Spleen (tissue), 7 donors: ENCODE results near the gene SHC2.

Experiments used
- POLR2A ChIP-seq, 3 donors: fragments of 450-650 bp; IDR thresholded peaks; one replicate each; pipeline ENCODE4 v1.5.1; 2017; ENCODE audit warnings: antibody characterized with exemption in 3 of 3, mild to moderate bottlenecking in 1 of 3
- TF ChIP-seq, protein P1 (sequence below), 11 experiments: fragments of 200-600 bp in 7 of 11; fragments of 450-650 bp in 4 of 11; sonication (generic) in 4 of 11; IDR thresholded peaks in 8 of 11; conservative IDR thresholded peaks in 3 of 11; 1 replicate in 7 of 11; 2 replicates in 4 of 11; pipeline versions ENCODE4 v1.4.0 to v1.8.0; 2016 to 2021; ENCODE audit warnings: antibody characterized with exemption in 11 of 11, inconsistent platforms in 4 of 11, mild to moderate bottlenecking in 1 of 11
- donor health status: DM: no; HTN: no; CAD: no; lungs with moderate emphysema.
- donor health status: DM: no; HTN: no; CAD: no.
- donor health status: DM: no; HTN: no; CAD: no.

DNA sequence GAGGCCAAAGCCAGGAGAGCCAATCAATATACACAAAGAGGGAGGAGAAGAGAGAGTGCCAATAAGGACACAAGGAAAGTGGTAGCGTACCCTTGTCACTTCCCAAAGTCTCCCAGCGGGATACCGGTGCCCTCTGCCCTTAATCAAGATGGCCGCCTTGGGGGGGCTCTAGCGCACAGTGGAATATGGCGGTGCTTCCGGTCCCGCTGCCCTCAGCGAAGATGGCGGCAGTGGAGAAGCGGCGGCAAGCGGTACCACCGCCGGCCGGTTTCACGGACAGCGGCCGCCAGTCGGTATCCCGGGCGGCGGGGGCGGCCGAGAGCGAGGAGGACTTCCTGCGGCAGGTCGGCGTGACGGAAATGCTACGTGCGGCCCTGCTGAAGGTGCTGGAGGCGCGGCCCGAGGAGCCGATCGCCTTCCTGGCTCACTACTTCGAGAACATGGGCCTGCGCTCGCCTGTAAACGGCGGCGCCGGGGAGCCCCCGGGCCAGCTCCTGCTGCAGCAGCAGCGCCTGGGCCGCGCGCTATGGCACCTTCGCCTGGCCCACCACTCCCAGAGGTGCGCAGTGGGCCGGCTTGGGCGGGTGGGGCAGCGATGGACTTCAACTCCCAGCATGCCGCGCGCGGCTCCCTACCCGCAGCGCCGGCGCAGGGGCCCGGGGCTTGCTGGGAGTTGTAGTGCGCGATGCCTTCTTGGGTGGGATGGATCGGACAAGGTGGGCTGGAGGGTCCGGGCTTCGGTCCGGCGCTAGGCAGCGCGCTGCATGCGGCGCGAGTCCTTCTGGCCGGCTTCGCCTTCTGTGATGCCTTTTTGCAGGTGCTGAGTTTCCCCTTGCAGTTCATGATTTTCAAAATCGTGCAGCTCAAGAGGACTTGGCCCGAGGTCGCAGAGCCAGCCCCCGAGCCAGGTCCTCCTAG is 46.7 kb upstream of the SHC2 start, which contains the start of gene TPGS1:
- TF ChIP-seq POLR2A (IDR thresholded peaks at IDR 0.05): peak in 1 of 3 donors; percentile 51
- TF ChIP-seq, protein P1, sequence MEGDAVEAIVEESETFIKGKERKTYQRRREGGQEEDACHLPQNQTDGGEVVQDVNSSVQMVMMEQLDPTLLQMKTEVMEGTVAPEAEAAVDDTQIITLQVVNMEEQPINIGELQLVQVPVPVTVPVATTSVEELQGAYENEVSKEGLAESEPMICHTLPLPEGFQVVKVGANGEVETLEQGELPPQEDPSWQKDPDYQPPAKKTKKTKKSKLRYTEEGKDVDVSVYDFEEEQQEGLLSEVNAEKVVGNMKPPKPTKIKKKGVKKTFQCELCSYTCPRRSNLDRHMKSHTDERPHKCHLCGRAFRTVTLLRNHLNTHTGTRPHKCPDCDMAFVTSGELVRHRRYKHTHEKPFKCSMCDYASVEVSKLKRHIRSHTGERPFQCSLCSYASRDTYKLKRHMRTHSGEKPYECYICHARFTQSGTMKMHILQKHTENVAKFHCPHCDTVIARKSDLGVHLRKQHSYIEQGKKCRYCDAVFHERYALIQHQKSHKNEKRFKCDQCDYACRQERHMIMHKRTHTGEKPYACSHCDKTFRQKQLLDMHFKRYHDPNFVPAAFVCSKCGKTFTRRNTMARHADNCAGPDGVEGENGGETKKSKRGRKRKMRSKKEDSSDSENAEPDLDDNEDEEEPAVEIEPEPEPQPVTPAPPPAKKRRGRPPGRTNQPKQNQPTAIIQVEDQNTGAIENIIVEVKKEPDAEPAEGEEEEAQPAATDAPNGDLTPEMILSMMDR (IDR thresholded peaks at IDR 0.05 in 8 of 11, conservative IDR thresholded peaks at IDR 0.05 in 3 of 11): peak in 1 of 11 experiments; percentile 9
